22Rv1 (cell line): ENCODE data around the gene MYRIP.
"Not testable (repeated sequence)": the region's sequence is repeated elsewhere in the genome, so short reads cannot be mapped to it uniquely, and the experiment has no call there.

Source experiments
- ZFX ChIP-seq: fragments of 450-650 bp; IDR thresholded peaks from 2 replicates; pipeline ENCODE4 v1.6.1; 2017; ENCODE audit warnings: antibody characterized with exemption, borderline replicate concordance
- TF ChIP-seq, protein P1 (sequence below): fragments of 450-650 bp; IDR thresholded peaks from 2 replicates; pipeline ENCODE4 v1.5.1; 2017; ENCODE audit warnings: mild to moderate bottlenecking

DNA sequence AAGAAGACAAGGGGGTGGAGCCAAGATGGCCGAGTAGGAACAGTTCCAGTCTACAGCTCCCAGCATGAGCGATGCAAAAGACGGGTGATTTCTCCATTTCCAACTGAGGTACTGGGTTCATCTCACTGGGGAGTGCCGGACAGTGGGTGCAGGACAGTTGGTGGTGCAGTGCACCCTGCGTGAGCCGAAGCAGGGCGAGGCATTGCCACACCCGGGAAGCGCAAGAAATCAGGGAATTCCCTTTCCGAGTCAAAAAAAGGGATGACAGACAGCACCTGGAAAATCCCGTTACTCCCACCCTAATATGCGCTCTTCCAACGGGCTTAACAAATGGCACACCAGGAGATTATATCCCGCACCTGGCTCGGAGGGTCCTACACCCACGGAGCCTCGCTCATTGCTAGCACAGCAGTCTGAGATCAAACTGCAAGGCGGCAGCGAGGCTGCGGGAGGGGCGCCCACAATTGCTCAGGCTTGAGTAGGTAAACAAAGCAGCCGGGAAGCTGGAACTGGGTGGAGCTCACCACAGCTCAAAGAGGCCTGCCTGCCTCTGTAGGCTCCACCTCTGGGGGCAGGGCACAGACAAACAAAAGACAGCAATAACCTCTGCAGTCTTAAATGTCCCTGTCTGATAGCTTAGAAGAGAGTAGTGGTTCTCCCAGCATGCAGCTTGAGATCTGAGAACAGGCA lies 324.6 kb downstream of the MYRIP start:
- TF ChIP-seq, protein P1, sequence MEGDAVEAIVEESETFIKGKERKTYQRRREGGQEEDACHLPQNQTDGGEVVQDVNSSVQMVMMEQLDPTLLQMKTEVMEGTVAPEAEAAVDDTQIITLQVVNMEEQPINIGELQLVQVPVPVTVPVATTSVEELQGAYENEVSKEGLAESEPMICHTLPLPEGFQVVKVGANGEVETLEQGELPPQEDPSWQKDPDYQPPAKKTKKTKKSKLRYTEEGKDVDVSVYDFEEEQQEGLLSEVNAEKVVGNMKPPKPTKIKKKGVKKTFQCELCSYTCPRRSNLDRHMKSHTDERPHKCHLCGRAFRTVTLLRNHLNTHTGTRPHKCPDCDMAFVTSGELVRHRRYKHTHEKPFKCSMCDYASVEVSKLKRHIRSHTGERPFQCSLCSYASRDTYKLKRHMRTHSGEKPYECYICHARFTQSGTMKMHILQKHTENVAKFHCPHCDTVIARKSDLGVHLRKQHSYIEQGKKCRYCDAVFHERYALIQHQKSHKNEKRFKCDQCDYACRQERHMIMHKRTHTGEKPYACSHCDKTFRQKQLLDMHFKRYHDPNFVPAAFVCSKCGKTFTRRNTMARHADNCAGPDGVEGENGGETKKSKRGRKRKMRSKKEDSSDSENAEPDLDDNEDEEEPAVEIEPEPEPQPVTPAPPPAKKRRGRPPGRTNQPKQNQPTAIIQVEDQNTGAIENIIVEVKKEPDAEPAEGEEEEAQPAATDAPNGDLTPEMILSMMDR = not testable (repeated sequence)
- TF ChIP-seq ZFX = not testable (repeated sequence)
